Esophagus squamous epithelium (tissue), 4 donors: ENCODE measurements around the gene TOM1.

Experiments used
- POLR2A ChIP-seq, 4 donors: fragments of 450-650 bp; IDR thresholded peaks; one replicate each; pipeline ENCODE4 v1.6.1; 2017; ENCODE audit warnings: antibody characterized with exemption in 4 of 4, mild to moderate bottlenecking in 4 of 4, moderate library complexity in 3 of 4
- TF ChIP-seq, protein P1 (sequence below), 6 experiments: fragments of 450-650 bp in 4 of 6; fragments of 200-600 bp in 2 of 6; sonication (generic) in 2 of 6; IDR thresholded peaks; one replicate each; pipeline ENCODE4 v1.5.1; 2016 to 2019; ENCODE audit warnings: antibody characterized with exemption in 6 of 6, mild to moderate bottlenecking in 4 of 6, moderate library complexity in 4 of 6

DNA sequence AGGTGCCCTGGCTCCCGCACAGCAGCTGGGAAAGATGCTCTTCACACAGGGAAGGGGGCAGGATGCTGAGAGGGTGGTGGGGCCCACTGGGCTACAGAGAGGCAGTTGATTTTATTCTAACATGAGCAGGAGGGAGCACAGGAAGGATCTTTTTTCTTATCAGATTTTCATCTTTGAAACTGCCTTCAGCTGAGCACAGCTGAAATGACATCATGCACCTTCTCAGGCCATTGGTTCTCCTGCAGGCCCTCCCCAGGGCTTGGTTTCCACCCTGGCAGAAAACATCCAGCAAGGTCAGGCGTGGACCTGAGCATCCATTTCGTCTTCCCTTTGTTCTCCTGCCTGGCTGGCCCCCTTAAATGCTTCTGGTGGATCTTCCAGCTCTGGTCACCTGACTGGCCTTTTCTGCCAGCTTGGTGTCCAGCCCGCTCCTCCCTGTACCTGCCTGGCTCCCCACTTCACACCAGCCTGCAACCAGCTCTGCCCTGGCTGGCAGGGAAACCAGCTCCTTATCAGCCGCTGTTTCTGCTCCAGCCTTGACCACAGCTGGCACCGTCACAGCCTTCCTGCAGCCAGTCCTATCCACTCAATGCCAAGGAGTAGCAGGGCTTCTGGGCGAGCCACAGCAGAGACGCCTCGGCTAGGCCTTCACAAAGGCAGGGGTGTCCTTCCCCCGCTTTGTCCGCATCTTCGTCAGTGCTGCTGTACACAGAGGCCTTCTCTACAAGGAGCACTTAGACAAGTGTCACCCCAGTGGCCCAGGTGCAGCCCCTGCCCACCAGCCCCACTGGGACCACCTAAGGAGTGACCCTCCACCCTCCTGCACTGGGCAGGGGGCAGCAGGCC is 36.5 kb downstream of the TOM1 start:
- TF ChIP-seq POLR2A (IDR thresholded peaks at IDR 0.05), result no peak
- TF ChIP-seq, protein P1, sequence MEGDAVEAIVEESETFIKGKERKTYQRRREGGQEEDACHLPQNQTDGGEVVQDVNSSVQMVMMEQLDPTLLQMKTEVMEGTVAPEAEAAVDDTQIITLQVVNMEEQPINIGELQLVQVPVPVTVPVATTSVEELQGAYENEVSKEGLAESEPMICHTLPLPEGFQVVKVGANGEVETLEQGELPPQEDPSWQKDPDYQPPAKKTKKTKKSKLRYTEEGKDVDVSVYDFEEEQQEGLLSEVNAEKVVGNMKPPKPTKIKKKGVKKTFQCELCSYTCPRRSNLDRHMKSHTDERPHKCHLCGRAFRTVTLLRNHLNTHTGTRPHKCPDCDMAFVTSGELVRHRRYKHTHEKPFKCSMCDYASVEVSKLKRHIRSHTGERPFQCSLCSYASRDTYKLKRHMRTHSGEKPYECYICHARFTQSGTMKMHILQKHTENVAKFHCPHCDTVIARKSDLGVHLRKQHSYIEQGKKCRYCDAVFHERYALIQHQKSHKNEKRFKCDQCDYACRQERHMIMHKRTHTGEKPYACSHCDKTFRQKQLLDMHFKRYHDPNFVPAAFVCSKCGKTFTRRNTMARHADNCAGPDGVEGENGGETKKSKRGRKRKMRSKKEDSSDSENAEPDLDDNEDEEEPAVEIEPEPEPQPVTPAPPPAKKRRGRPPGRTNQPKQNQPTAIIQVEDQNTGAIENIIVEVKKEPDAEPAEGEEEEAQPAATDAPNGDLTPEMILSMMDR (IDR thresholded peaks at IDR 0.05), result no peak
